HL-60 (cell line): ENCODE data around the gene OR52E4.

Experiments
- DNase-seq, 2 experiments: peaks; one replicate each; pipeline ENCODE4 v3.0.0-alpha.2; 2010 to 2020; ENCODE audit warnings: low read depth in 1 of 2, low spot score in 1 of 2
- H3K27ac ChIP-seq: fragments of 250-450 bp; sonication (Bioruptor Pico); replicated peaks from 2 replicates; pipeline ENCODE4 v1.5.1; 2020; ENCODE audit warnings: mild to moderate bottlenecking, moderate library complexity
- H3K27me3 ChIP-seq: fragments of 250-450 bp; sonication (Bioruptor Pico); 2 replicates; pipeline ENCODE4 v1.5.1; 2021; ENCODE audit warnings: mild to moderate bottlenecking, moderate library complexity; ENCODE audit not compliant: insufficient read depth, poor library complexity, severe bottlenecking
- H3K4me3 ChIP-seq: replicated peaks from 2 replicates; pipeline ENCODE4 v1.5.1; 2011; ENCODE audit warnings: mild to moderate bottlenecking, control low read depth, low read length; ENCODE audit not compliant: insufficient read depth
- CTCF ChIP-seq: IDR thresholded peaks from one replicate; pipeline ENCODE4 v1.5.1; 2011; ENCODE audit warnings: low read length, control low read depth, inconsistent platforms; ENCODE audit not compliant: insufficient read depth
- GABPA ChIP-seq: IDR thresholded peaks from 2 replicates; pipeline ENCODE4 v1.6.1; 2012; ENCODE audit warnings: low read depth
- POLR2AphosphoS5 ChIP-seq: IDR thresholded peaks from 2 replicates; pipeline ENCODE4 v1.6.1; 2012; ENCODE audit warnings: low read depth
- REST ChIP-seq: IDR thresholded peaks from 2 replicates; pipeline ENCODE4 v1.6.1; 2012; ENCODE audit warnings: low read depth; ENCODE audit not compliant: insufficient replicate concordance
- SPI1 ChIP-seq: IDR thresholded peaks from 2 replicates; pipeline ENCODE4 v1.6.1; 2012; ENCODE audit warnings: low read depth, mild to moderate bottlenecking, borderline replicate concordance

The OR52E4 gene

GRCh38 chr11:5930614-5931013 is 50.2 kb downstream of the OR52E4 start:
- H3K27me3 ChIP-seq = no peaks in the 10 kb centered on the region
- no peak overlapping the region for H3K4me3 ChIP-seq
- no peak for DNase-seq
- no peak overlapping the region for H3K27ac ChIP-seq
- no peak for TF ChIP-seq GABPA
- no peak for TF ChIP-seq CTCF
- no peak for TF ChIP-seq POLR2AphosphoS5
- TF ChIP-seq SPI1 = no peak
- no peak for TF ChIP-seq REST

GRCh38 chr11:5931061-5931460 is 50.6 kb downstream of the OR52E4 start:
- no peak for DNase-seq
- no peak overlapping the region for H3K27ac ChIP-seq
- no peak overlapping the region for H3K4me3 ChIP-seq
- TF ChIP-seq CTCF = no peak
- no peak for TF ChIP-seq SPI1
- no peak for TF ChIP-seq REST
- no peak for TF ChIP-seq GABPA
- no peak for TF ChIP-seq POLR2AphosphoS5
- no peaks in the 10 kb centered on the region for H3K27me3 ChIP-seq

GRCh38 chr11:5932671-5933070 is 52.2 kb downstream of the OR52E4 start:
- H3K27me3 ChIP-seq = no peaks in the 10 kb centered on the region
- H3K27ac ChIP-seq = no peak overlapping the region
- no peak for DNase-seq
- no peak overlapping the region for H3K4me3 ChIP-seq
- TF ChIP-seq SPI1 (no peak), GABPA (no peak), REST (no peak), CTCF (no peak), POLR2AphosphoS5 (no peak)
